ENCODE results near the gene EIF4H.
A peak's percentile ranks its signal among the peaks of the same experiment; 100 is the strongest.

The EIF4H gene

GRCh38 chr7:74183653-74184450 is 9.7 kb downstream of the EIF4H start:
- H3K4me3 ChIP-seq (ENCODE audit: low read depth, low read length), result no peak overlapping the region
- DNase-seq (ENCODE audit: low read depth), result peak; percentile 54
- TF ChIP-seq MYC (IDR thresholded peaks at IDR 0.05; ENCODE audit: low read depth, low read length) (no peak), CTCF (IDR thresholded peaks at IDR 0.05; ENCODE audit: low read depth, low read length) (peak; percentile 65)

- TF ChIP-seq MAX (IDR thresholded peaks at IDR 0.05; ENCODE audit: low read depth, low read length), result no peak
- TF ChIP-seq POLR2A (IDR thresholded peaks at IDR 0.05; ENCODE audit: extremely low read depth, insufficient read length), result no peak
- TF ChIP-seq CTCF (IDR thresholded peaks at IDR 0.05; ENCODE audit: low read depth, low read length), result no peak
- TF ChIP-seq MYC (IDR thresholded peaks at IDR 0.05; ENCODE audit: low read depth, low read length), result no peak
- H3K4me3 ChIP-seq (ENCODE audit: low read depth, low read length), result no peak overlapping the region
- no peak for DNase-seq (ENCODE audit: low read depth)
Observed at GRCh38 chr7:74185016-74185415, 10.9 kb downstream of the EIF4H start.

- H3K4me3 ChIP-seq (ENCODE audit: low read depth, low read length), result no peak overlapping the region
- no peak for DNase-seq (ENCODE audit: low read depth)
- TF ChIP-seq MAX (IDR thresholded peaks at IDR 0.05; ENCODE audit: low read depth, low read length) (no peak), POLR2A (IDR thresholded peaks at IDR 0.05; ENCODE audit: extremely low read depth, insufficient read length) (no peak), CTCF (IDR thresholded peaks at IDR 0.05; ENCODE audit: low read depth, low read length) (no peak)
Observed at GRCh38 chr7:74185636-74186035, 11.5 kb downstream of the EIF4H start.

- no peak for DNase-seq (ENCODE audit: low read depth)
- no peak overlapping the region for H3K4me3 ChIP-seq (ENCODE audit: low read depth, low read length)
- TF ChIP-seq POLR2A (IDR thresholded peaks at IDR 0.05; ENCODE audit: extremely low read depth, insufficient read length) (no peak), MAX (IDR thresholded peaks at IDR 0.05; ENCODE audit: low read depth, low read length) (no peak)
Observed at GRCh38 chr7:74187915-74188675, 13.9 kb downstream of the EIF4H start.

GRCh38 chr7:74190259-74190658 is 16.1 kb downstream of the EIF4H start:
- DNase-seq (ENCODE audit: low read depth), result no peak
- TF ChIP-seq CTCF (IDR thresholded peaks at IDR 0.05; ENCODE audit: low read depth, low read length), result no peak
- TF ChIP-seq MAX (IDR thresholded peaks at IDR 0.05; ENCODE audit: low read depth, low read length), result no peak
- no peak for TF ChIP-seq POLR2A (IDR thresholded peaks at IDR 0.05; ENCODE audit: extremely low read depth, insufficient read length)
- TF ChIP-seq MYC (IDR thresholded peaks at IDR 0.05; ENCODE audit: low read depth, low read length), result no peak
- H3K4me3 ChIP-seq (ENCODE audit: low read depth, low read length), result no peak overlapping the region

- no peak for DNase-seq (ENCODE audit: low read depth)
- no peak overlapping the region for H3K4me3 ChIP-seq (ENCODE audit: low read depth, low read length)
- TF ChIP-seq MYC (IDR thresholded peaks at IDR 0.05; ENCODE audit: low read depth, low read length) (no peak), MAX (IDR thresholded peaks at IDR 0.05; ENCODE audit: low read depth, low read length) (no peak), CTCF (IDR thresholded peaks at IDR 0.05; ENCODE audit: low read depth, low read length) (no peak), POLR2A (IDR thresholded peaks at IDR 0.05; ENCODE audit: extremely low read depth, insufficient read length) (no peak)
Observed at GRCh38 chr7:74191231-74191630, 17.1 kb downstream of the EIF4H start.

All from NB4 (cell line).